HG03066 (cell line): Measurements from ENCODE around the gene C17orf114.

Source experiments
- ATAC-seq: cut with Tn5 transposase; IDR thresholded peaks from one replicate; pipeline ENCODE4 v1.9.1; 2021; ENCODE audit warnings: low read depth; ENCODE audit not compliant: unreplicated experiment

Gene C17orf114

DNA sequence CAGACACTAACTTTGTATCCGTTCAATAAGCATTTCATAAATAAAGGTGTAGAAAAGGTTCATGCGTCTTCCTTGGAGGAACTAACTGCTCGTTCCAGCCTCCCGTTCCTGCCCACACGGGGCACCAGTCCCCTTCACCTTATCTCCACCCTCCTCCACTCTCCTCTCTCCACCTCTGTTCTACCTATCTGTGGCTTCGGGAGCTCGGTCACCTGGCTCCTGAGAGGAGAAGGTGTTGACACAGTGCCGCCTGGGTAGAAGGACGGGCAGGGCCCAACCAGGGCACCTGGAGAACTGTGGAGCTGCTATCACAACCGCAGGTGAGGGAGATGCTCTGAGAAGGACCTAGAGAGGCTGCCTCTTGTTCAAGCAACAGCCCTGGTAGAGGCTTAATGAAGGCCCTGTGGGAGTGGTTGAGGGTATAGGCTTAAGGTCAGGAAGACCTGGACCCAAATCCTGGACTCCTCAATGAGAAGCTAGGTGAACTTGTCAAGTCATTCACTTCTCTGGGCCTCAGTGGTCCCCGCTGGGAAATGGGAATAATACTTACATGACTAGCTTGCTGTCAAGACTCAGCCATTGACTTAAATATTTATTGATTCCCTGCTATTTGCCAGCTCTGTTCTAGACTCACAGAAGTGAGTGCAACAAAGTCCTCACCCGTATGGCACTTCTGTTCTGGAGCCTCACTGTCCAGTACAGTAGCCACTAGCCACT lies 21.4 kb upstream of the C17orf114 start:
- no peak for ATAC-seq

DNA sequence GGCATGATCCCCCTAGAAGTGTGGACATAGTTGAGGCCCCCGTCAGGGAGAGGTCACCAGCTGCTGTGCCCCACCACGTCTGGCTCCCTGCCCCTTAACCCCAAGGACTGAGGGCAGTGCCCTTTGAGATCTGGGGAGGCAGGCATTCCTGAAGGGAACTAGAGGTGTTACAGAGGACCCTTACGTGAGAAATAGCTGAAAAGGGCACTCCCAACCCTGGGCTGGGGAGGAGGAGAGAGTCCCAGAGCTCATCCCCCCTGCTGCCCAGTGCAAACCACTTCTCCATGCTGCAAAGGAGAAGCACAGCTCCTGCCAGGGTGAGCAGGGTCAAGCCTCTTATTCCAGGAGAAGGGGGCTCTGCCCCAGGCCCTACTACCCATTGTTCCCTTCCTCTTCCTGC lies 20.7 kb upstream of the C17orf114 start:
- no peak for ATAC-seq

DNA sequence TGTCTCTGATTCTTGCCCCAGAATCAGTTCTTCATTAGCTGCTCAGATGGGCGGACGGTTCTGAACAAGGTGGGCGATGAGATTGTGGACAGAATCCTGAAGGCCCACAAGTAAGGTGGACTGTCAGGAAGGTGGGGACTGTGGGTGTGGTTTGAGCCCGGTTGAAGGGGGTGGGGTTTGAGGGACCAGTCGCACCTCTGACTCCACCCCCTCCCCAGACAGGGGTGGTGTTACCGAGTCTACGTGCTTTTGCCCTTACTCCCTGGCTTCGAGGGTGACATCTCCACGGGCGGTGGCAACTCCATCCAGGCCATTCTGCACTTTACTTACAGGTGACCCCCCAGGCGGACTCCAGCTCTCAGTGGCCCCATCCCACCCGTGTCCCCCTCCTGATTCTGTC lies 16.1 kb upstream of the C17orf114 start:
- no peak for ATAC-seq

DNA sequence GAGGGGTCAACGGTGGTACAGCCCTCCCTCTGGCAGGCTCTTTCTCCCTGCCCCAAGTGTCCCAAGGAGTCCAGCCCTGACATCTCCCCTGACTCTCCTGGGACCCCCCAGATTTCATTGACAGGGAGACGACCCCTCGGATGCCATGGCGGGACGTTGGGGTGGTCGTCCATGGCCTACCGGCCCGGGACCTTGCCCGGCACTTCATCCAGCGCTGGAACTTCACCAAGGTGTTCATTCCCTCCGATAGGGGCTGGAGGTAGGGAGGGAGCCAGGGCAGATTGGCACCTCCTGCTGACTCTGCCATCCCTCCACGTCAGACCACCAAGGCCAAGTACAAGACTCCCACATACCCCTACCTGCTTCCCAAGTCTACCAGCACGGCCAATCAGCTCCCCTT lies 14.7 kb upstream of the C17orf114 start:
- ATAC-seq = no peak

DNA sequence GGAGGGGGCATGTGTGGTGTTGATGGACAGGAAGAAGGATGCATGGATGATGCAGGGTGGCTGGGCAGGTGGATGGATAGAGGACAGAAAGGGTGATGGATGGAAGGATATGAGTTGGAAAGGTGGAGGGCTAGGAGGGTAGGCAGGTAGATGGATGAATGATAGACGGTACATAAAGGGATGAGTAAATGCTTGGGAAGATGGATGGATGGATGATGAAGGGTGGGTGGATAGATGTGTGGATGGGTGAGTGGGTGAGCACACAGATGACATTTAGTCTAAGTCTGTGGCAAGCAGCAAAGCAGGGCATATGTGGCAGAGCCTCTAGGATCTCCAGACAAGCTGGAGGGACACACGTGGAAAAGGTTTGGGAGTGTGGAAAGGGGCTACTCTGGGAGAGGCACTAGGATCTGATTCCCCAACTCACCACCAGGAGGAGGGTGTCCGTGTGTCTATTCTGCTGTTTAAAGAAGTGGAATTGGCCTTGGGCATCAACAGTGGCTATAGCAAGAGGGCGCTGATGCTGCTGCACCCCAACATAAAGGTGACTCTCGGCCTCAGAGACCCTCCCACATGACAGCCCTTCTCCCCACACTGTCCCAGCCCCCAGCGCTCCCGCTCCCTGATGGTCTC lies 13.0 kb upstream of the C17orf114 start:
- no peak for ATAC-seq

DNA sequence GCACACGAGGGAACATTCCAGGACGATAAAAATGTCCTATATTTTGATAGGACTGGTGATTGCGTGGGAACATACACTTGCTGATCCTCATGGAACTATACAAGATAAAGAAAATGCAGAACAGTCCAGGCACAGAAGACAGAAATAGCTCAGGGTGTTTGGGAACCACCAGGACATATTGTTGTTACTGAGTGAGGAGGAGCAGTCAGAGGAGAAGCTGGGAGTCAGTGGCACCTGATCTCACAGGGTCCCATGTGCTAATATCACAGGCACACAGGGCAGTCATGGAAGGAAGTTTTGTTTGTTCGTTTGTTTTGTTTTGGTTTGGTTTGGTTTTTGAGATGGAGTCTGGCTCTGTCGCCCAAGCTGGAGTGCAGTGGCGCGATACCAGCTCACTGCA lies 10.6 kb upstream of the C17orf114 start:
- no peak for ATAC-seq

DNA sequence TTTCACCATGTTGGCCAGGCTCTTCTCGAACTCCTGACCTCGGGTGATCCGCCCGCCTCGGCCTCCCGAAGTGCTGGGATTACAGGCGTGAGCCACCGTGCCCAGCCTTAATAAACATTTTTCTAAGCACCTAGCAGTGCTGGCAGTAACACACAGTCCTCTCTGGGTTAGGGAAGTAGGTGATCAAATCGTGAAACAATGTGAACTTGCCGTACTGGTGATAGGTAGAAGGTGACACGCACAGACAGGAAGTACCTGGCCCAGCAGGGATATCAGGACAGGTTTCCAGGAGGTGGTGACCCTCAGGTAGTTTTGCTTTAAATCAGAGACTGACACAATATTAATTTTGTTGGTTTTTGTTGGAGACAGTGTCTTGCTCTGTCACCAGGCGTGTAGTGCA lies 9.3 kb upstream of the C17orf114 start:
- no peak for ATAC-seq

- ATAC-seq = no peak
Observed at GRCh38 chr17:4810696-4811290, 8.7 kb upstream of the C17orf114 start.

GRCh38 chr17:4808378-4808767 lies 6.2 kb upstream of the C17orf114 start:
- ATAC-seq = no peak

DNA sequence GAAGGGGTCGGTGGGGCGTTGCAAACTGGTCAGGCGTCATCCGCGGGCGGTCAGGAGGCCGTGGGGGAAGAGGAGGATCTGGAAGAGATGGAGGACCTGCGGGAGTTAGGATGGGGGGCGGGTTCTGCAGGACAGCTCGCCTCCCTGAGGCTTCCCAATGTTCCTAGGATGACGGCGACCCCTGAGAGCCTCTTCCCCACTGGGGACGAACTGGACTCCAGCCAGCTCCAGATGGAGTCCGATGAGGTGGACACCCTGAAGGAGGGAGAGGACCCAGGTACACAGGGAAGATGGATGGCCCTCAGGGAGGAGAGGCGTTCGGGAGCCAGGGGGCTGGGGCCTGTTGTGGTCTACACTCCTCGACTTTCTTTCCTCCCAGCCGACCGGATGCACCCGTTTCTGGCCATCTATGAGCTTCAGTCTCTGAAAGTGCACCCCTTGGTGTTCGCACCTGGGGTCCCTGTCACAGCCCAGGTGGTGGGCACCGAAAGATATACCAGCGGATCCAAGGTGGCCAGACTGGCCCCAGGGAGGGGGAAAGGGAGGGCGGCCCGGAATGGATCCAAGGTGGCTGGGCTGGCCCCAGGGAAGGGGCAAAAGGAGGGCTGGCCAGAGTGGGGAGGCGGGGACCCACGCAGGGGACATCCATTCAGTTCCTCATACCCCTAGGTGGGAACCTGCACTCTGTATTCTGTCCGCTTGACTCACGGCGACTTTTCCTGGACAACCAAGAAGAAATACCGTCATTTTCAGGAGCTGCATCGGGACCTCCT lies 5.7 kb upstream of the C17orf114 start:
- ATAC-seq = no peak

- ATAC-seq = peak; percentile 89
Observed at GRCh38 chr17:4806777-4807604, 4.9 kb upstream of the C17orf114 start, which contains the start of gene PLD2. Gene PLD2 (plus strand): TSS chr17:4807152. CDS start chr17:4807773, 621 bp downstream.

DNA sequence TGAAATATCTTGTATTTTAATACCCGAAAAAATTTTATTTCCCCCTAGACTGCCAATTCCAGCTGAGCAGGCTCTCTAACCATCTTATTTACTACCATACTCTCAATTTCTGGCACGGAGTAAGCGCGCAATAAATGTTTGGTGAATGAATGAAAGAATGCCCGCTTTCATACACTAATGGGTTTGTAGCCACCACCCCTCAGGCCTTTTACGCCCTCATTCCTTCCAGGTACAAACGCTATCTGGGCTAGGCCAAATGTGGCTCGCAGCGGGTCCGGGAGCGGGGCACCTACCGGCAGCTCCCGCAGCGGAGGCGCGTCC lies 4.3 kb upstream of the C17orf114 start:
- no peak for ATAC-seq

DNA sequence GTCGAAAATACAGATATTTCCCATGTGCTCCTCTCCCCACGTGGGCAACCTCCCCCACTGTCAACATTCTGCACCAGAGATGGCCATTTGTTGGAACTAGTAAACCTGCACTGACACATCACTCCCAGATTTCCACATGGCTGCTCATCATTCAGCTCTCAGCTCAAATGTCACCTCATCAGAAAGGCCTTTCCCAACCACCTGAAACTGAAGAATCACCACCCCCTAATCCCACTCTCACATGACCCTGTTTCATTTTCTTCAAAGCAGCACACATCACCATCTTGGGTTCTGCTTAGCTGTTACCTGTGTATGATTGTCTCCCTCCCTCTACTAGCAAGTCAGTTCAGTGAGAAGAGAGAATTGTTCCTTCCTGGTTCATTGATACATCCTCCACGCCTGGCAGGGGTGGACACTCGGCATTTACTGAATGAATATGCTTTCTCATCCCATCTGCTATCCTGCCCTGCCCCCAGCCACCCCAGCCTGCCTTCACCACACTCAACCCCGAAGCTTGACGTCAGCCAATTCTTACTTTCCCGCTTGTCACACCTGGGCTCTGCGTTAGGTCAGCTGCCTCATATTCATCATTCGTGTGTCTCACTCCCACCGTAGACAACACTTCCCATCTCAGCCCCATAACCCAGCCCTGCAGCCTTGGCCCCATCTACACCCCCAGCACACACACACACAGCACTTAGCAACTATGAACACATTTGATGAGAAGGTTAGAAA lies 1.5 kb downstream of the C17orf114 start:
- ATAC-seq = no peak

DNA sequence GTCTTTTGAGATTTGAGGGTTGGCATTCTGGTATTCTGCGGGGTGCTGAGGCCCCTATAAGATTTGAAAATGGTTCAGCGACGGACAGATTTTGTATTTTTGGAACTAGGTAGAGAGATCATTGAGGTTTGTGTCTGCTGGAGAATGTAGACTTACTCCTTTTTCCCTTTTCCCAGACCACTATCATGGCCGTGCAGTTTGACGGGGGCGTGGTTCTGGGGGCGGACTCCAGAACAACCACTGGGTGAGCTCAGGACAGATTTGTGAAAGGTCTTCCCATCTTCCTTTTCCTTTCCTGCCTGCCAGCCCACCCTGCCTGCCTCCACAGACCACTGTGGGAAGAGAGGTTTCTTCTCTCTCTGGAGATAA lies 5.6 kb downstream of the C17orf114 start:
- no peak for ATAC-seq

GRCh38 chr17:4795168-4795567 lies 7.0 kb downstream of the C17orf114 start:
- no peak for ATAC-seq

GRCh38 chr17:4790705-4791088 lies 11.4 kb downstream of the C17orf114 start:
- no peak for ATAC-seq

DNA sequence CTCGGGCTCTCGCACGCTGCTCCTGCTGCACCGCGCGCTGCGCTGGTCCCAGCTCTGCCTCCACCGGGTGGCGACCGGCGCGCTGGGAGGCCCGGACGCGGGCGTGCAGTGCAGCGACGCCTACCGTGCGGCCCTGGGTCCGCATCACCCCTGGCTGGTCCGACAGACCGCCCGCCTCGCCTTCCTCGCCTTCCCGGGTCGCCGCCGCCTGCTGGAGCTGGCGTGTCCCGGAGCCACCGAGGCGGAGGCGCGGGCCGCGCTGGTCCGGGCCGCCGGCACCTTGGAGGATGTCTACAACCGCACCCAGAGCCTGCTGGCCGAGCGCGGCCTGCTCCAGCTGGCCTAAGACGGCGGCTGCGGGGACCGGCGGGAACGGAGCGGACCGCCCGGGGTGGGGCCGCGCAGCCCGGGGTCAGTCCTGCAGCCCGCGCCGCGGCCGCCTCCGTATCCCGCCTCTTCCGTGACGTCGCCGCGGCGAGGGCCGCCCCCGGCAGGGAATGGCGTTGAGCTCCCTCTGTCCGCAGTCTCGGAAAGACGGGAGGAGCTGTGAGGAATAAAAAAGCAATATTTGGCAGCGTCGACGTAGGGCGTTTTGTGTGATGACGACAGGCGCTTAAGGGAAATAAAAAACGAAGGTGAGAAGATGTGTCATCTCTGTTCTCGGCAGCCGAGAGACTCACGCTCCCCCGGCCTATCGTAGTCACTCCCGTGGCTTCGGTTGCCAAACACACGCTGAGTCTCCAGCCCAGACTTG lies 12.0 kb downstream of the C17orf114 start:
- ATAC-seq = peak; percentile 87

GRCh38 chr17:4789701-4789950 lies 12.5 kb downstream of the C17orf114 start:
- no peak for ATAC-seq
